Transverse colon (tissue), 4 donors: ENCODE results near the gene KRT84.

Source experiments
- CTCF ChIP-seq, 5 experiments: fragments of 200-600 bp in 3 of 5; fragments of 450-650 bp in 2 of 5; sonication (generic) in 3 of 5; IDR thresholded peaks; 1 replicate in 2 of 5; 2 replicates in 3 of 5; pipeline ENCODE4 v1.5.1; 2016 to 2017; ENCODE audit warnings: antibody characterized with exemption in 5 of 5, inconsistent platforms in 3 of 5, mild to moderate bottlenecking in 2 of 5, moderate library complexity in 1 of 5
- EP300 ChIP-seq: sonication (generic); formaldehyde crosslinking; IDR thresholded peaks from one replicate; pipeline ENCODE4 v1.6.1; 2017; ENCODE audit warnings: antibody characterized with exemption, low read depth
- POLR2AphosphoS5 ChIP-seq, 3 donors: sonication (generic); formaldehyde crosslinking; IDR thresholded peaks; one replicate each; pipeline ENCODE4 v1.6.1; 2016; ENCODE audit warnings: antibody characterized with exemption in 3 of 3

GRCh38 chr12:52401926-52402325, 16.5 kb upstream of the KRT84 start:
- no peak for TF ChIP-seq CTCF (IDR thresholded peaks at IDR 0.05)
- TF ChIP-seq POLR2AphosphoS5 (IDR thresholded peaks at IDR 0.05) = no peak
- no peak for TF ChIP-seq EP300
